GM23338 (cell line): Measurements from ENCODE around the gene CD83.

Source experiments
- CTCF ChIP-seq, 2 experiments: fragments of 200-600 bp in 1 of 2; sonication (generic) in 1 of 2; conservative IDR thresholded peaks; 2 replicates each; pipeline versions ENCODE4 v1.5.1 to v1.6.1; 2016 to 2017; ENCODE audit warnings: antibody characterized with exemption in 2 of 2, low read depth in 2 of 2, mild to moderate bottlenecking in 2 of 2, moderate library complexity in 1 of 2
- POLR2AphosphoS5 ChIP-seq: IDR thresholded peaks from 2 replicates; pipeline ENCODE4 v1.6.1; 2016; ENCODE audit warnings: antibody characterized with exemption, low read depth

- TF ChIP-seq CTCF (conservative IDR thresholded peaks at IDR 0.05; ENCODE audit: low read depth in 2 of 2), result no peak
- TF ChIP-seq POLR2AphosphoS5, result no peak
These were observed 12.0 kb upstream of the CD83 start for GRCh38 chr6:14105547-14105946.
